Panc1 (cell line): ENCODE measurements around the gene COL5A2. TPM values are rescaled to one million over a fixed set of nuclear protein-coding genes. Genes with fewer than 3 reads are reported as not detected.

Experiments used
- ATAC-seq: fragments of 200-7000 bp; cut with Tn5 transposase; 2 replicates; pipeline ENCODE4 v1.9.1; 2020; ENCODE audit warnings: mild to moderate bottlenecking, moderate library complexity
- BruUV-seq: library from RNA; stranded (reverse); fragments of 400-500 nt; replicated peaks from 2 replicates; lab custom pipeline; 2021; lab: Mats Ljungman, UMichigan
- CTCF ChIA-PET: fragments of 300-600 bp; sonication (Branson Sonifier 250); formaldehyde crosslinking; loops from one replicate; lab custom pipeline; 2022; ENCODE audit warnings: antibody characterized with exemption; lab: Charles Lee
- POLR2A ChIA-PET: fragments of 300-600 bp; sonication (Branson Sonifier 250); formaldehyde crosslinking; loops from one replicate; lab custom pipeline; 2022; ENCODE audit warnings: antibody characterized with exemption; lab: Charles Lee
- DNase-seq: peaks from one replicate; pipeline ENCODE4 v3.0.0-alpha.2; 2010; ENCODE audit warnings: low read depth, low spot score
- H3K27ac ChIP-seq: 2 replicates; pipeline ENCODE4 v1.5.1; 2011; ENCODE audit warnings: mild to moderate bottlenecking, low read length, inconsistent platforms
- H3K27me3 ChIP-seq: fragments of 200-500 bp; sonication (Bioruptor generic); 2 replicates; pipeline ENCODE4 v1.6.0; 2014; ENCODE audit warnings: low read length, inconsistent platforms; ENCODE audit not compliant: control insufficient read depth, insufficient read depth
- H3K36me3 ChIP-seq: fragments of 200-500 bp; sonication (Bioruptor generic); 2 replicates; pipeline ENCODE4 v1.5.1; 2014; ENCODE audit warnings: inconsistent platforms, mild to moderate bottlenecking, low read length, moderate library complexity; ENCODE audit not compliant: control insufficient read depth, insufficient read depth
- H3K4me1 ChIP-seq: 2 replicates; pipeline ENCODE4 v1.5.1; 2011; ENCODE audit warnings: inconsistent platforms, mild to moderate bottlenecking, low read length, moderate library complexity; ENCODE audit not compliant: control insufficient read depth, insufficient read depth
- H3K4me3 ChIP-seq, 2 experiments: 2 replicates each; pipeline ENCODE4 v1.5.1; 2011 to 2012; ENCODE audit warnings: low read depth in 2 of 2, low read length in 2 of 2, mild to moderate bottlenecking in 2 of 2, inconsistent platforms in 1 of 2, moderate library complexity in 1 of 2
- H3K9me3 ChIP-seq: fragments of 200-500 bp; sonication (Bioruptor generic); 2 replicates; pipeline ENCODE4 v1.5.1; 2014; ENCODE audit warnings: low read depth, mild to moderate bottlenecking, inconsistent platforms, low read length, moderate library complexity; ENCODE audit not compliant: control insufficient read depth, insufficient read depth
- CTCF ChIP-seq: fragments of 450-650 bp; IDR thresholded peaks from 2 replicates; pipeline ENCODE4 v1.5.1; 2017; ENCODE audit warnings: mild to moderate bottlenecking
- POLR2AphosphoS5 ChIP-seq: IDR thresholded peaks from 2 replicates; pipeline ENCODE4 v1.6.1; 2012; ENCODE audit warnings: mild to moderate bottlenecking, low read depth, low read length, moderate library complexity
- REST ChIP-seq, 2 experiments: IDR thresholded peaks; 2 replicates each; pipeline ENCODE4 v1.6.1; 2011 to 2012; ENCODE audit warnings: low read depth in 2 of 2, control low read depth in 1 of 2, low read length in 1 of 2, mild to moderate bottlenecking in 1 of 2, moderate library complexity in 1 of 2; ENCODE audit not compliant: insufficient read depth in 1 of 2
- SIN3A ChIP-seq: IDR thresholded peaks from 2 replicates; pipeline ENCODE4 v1.6.1; 2012; ENCODE audit warnings: low read depth, mild to moderate bottlenecking, low read length, moderate library complexity, borderline replicate concordance; ENCODE audit not compliant: insufficient read depth
- TCF7L2 ChIP-seq: IDR thresholded peaks from 2 replicates; pipeline ENCODE4 v1.6.1; 2011; ENCODE audit warnings: mild to moderate bottlenecking, low read depth, low read length, inconsistent platforms
- in situ Hi-C: cut with HindIII; loops from 2 replicates; pipeline ENCODE4 v1.10.0; 2016; ENCODE audit warnings: low sequenced_read_pairs, low pct_unique_long_range_greater_than_20kb
- intact Hi-C: fragments of 100-400 bp; cut with micrococcal nuclease; formaldehyde crosslinking; loops from one replicate; pipeline ENCODE4 v1.10.0; 2022; ENCODE audit not compliant: unreplicated experiment
- total RNA-seq: library from RNA; stranded (reverse); gene quantifications from one replicate; pipeline ENCODE4 v1.2.1, GENCODE V29; 2021; ENCODE audit not compliant: unreplicated experiment

The COL5A2 gene
- total RNA-seq, 1 experiment from 2014 or later, result 144 TPM

- H3K9me3 ChIP-seq, result no peaks in the 10 kb centered on the region
- no peaks in the 10 kb centered on the region for H3K36me3 ChIP-seq
- TF ChIP-seq CTCF (no peak), TCF7L2 (no peak), POLR2AphosphoS5 (no peak), SIN3A (no peak), REST (IDR thresholded peaks at IDR 0.05; ENCODE audit: insufficient read depth in 1 of 2, low read depth in 2 of 2, low read length in 1 of 2) (no peak)
- ATAC-seq (no peak), DNase-seq (no peak)
- no peaks in the 10 kb centered on the region for H3K27me3 ChIP-seq
- intact Hi-C loops, result no loop called here
- CTCF ChIA-PET, result no interaction called here
- POLR2A ChIA-PET, result no interaction called here
- H3K4me3 ChIP-seq, result no peak overlapping the region
- in situ Hi-C loops, result no loop called here
- H3K4me1 ChIP-seq, result peaks cover 15% of the 10 kb centered on the region
- no TSS peak for BruUV-seq
- peak overlapping the region; percentile 84 for H3K27ac ChIP-seq
Measured at GRCh38 chr2:189181706-189182105, 2.1 kb upstream of the COL5A2 start.

- Histone ChIP-seq H3K36me3 (no peaks in the 10 kb centered on the region), H3K4me1 (peaks cover 18% of the 10 kb centered on the region), H3K27ac (peak overlapping the region; percentile 84), H3K4me3 (peak overlapping the region; percentile 64 to 95), H3K27me3 (no peaks in the 10 kb centered on the region), H3K9me3 (no peaks in the 10 kb centered on the region)
- in situ Hi-C loops (no loop called here), intact Hi-C loops (loop anchor here (1.0 kb wide), 1 partner anchor 108 kb away; no protein-coding TSS in a partner anchor)
- BruUV-seq, result TSS peak; percentile 88
- TF ChIP-seq POLR2AphosphoS5 (peak; percentile 52), CTCF (no peak), TCF7L2 (no peak), REST (IDR thresholded peaks at IDR 0.05; ENCODE audit: insufficient read depth in 1 of 2, low read depth in 2 of 2, low read length in 1 of 2) (no peak), SIN3A (0 out of 2 replicates have a peak, but pooled peaks have one; percentile 27)
- CTCF ChIA-PET, result interaction anchor here (0.7 to 1.7 kb wide), 4 partner anchors 29 to 109 kb away, joined by 3 to 6 read pairs (median 4); no protein-coding TSS in a partner anchor
- POLR2A ChIA-PET, result interaction anchor here (0.6 to 0.9 kb wide), 4 partner anchors 43 to 202 kb away, joined by 4 to 11 read pairs (median 6); no protein-coding TSS in a partner anchor
- no peak for DNase-seq
- ATAC-seq, result peak; percentile 70
Measured at GRCh38 chr2:189178726-189179569, 613 bp downstream of the COL5A2 start.
